SK-N-SH (cell line): ENCODE measurements around the gene GDPD4. TPM values are rescaled to one million over a fixed set of nuclear protein-coding genes. Genes with fewer than 3 reads are reported as not detected.

ENCODE experiments used
- CTCF ChIA-PET: fragments of 300-600, 350-600 bp; formaldehyde crosslinking; extraction: SDS; loops from one replicate; lab custom pipeline; 2021; lab: Yijun Ruan, JAX
- POLR2A ChIA-PET: fragments of 350-600 bp; sonication (Branson Sonifier 250); formaldehyde crosslinking; extraction: SDS; loops from one replicate; lab custom pipeline; 2020; ENCODE audit warnings: antibody characterized with exemption, inconsistent platforms; lab: Yijun Ruan, JAX
- DNase-seq: peaks from one replicate; pipeline ENCODE4 v3.0.0; 2012
- H2AFZ ChIP-seq: fragments of 200-600 bp; sonication (generic); 2 replicates; pipeline ENCODE4 v1.8.1; 2016; ENCODE audit warnings: antibody characterized with exemption, mild to moderate bottlenecking, low read depth
- H3F3A ChIP-seq: fragments of 200-600 bp; sonication (generic); replicated peaks from 2 replicates; pipeline ENCODE3; 2016; ENCODE audit warnings: antibody characterized with exemption, mild to moderate bottlenecking; ENCODE audit not compliant: insufficient read depth
- H3K27ac ChIP-seq, 2 experiments: fragments of 200-500 bp in 1 of 2; fragments of 200-600 bp in 1 of 2; sonication (Bioruptor generic) in 1 of 2; sonication (generic), shearing (Covaris generic) in 1 of 2; 2 replicates each; pipeline versions ENCODE4 v1.5.1 to v1.6.1; 2014 to 2016; ENCODE audit warnings: low read depth in 2 of 2, inconsistent platforms in 1 of 2, low read length in 1 of 2, mild to moderate bottlenecking in 1 of 2, mixed read lengths in 1 of 2
- H3K27me3 ChIP-seq: fragments of 200-600 bp; sonication (generic), shearing (Covaris generic); 2 replicates; pipeline ENCODE4 v1.6.1; 2016; ENCODE audit warnings: mixed run types; ENCODE audit not compliant: insufficient read depth
- H3K36me3 ChIP-seq, 2 experiments: fragments of 200-500 bp in 1 of 2; fragments of 200-600 bp in 1 of 2; sonication (Bioruptor generic) in 1 of 2; sonication (generic) in 1 of 2; replicated peaks in 1 of 2; 2 replicates each; pipeline versions ENCODE3 to v1.5.1; 2014 to 2016; ENCODE audit warnings: low read length in 1 of 2, mild to moderate bottlenecking in 1 of 2; ENCODE audit not compliant: insufficient read depth in 2 of 2, control insufficient read depth in 1 of 2
- H3K4me1 ChIP-seq, 2 experiments: fragments of 200-500 bp in 1 of 2; fragments of 200-600 bp in 1 of 2; sonication (Bioruptor generic) in 1 of 2; sonication (generic), shearing (Covaris generic) in 1 of 2; 2 replicates each; pipeline versions ENCODE4 v1.5.1 to v1.6.1; 2014 to 2016; ENCODE audit warnings: low read depth in 1 of 2, low read length in 1 of 2, mixed run types in 1 of 2; ENCODE audit not compliant: insufficient read depth in 2 of 2, control insufficient read depth in 1 of 2
- H3K4me2 ChIP-seq: fragments of 200-600 bp; sonication (generic), shearing (Covaris generic); 2 replicates; pipeline ENCODE4 v1.6.1; 2017; ENCODE audit warnings: mixed run types
- H3K4me3 ChIP-seq, 2 experiments: fragments of 200-500 bp in 1 of 2; fragments of 200-600 bp in 1 of 2; sonication (Bioruptor generic) in 1 of 2; sonication (generic), shearing (Covaris generic) in 1 of 2; 2 replicates each; pipeline versions ENCODE4 v1.5.1 to v1.8.1; 2014 to 2016; ENCODE audit warnings: low read depth in 2 of 2, inconsistent platforms in 1 of 2, low read length in 1 of 2, mild to moderate bottlenecking in 1 of 2, mixed read lengths in 1 of 2, moderate library complexity in 1 of 2
- H3K79me2 ChIP-seq: fragments of 200-600 bp; sonication (generic); 2 replicates; pipeline ENCODE4 v1.8.1; 2017; ENCODE audit warnings: mild to moderate bottlenecking; ENCODE audit not compliant: insufficient read depth
- H3K9ac ChIP-seq: fragments of 200-600 bp; sonication (generic); 2 replicates; pipeline ENCODE4 v1.6.1; 2017; ENCODE audit warnings: mixed run types
- H3K9me2 ChIP-seq: fragments of 200-600 bp; sonication (generic); 2 replicates; pipeline ENCODE4 v1.6.1; 2017; ENCODE audit warnings: mixed run types
- H3K9me3 ChIP-seq: fragments of 200-600 bp; sonication (generic); 2 replicates; pipeline ENCODE4 v1.6.1; 2017; ENCODE audit warnings: mixed run types, mild to moderate bottlenecking, moderate library complexity
- H4K20me1 ChIP-seq: fragments of 200-600 bp; sonication (generic); 2 replicates; pipeline ENCODE4 v1.6.1; 2017; ENCODE audit warnings: mild to moderate bottlenecking, mixed run types; ENCODE audit not compliant: insufficient read depth
- ELF1 ChIP-seq: IDR thresholded peaks from 2 replicates; pipeline ENCODE4 v1.4.0; 2012
- EP300 ChIP-seq, 2 experiments: IDR thresholded peaks; 2 replicates each; pipeline versions ENCODE4 v1.4.0 to v1.6.1; 2012; ENCODE audit warnings: borderline replicate concordance in 1 of 2, low read depth in 1 of 2, low read length in 1 of 2
- FOSL2 ChIP-seq: IDR thresholded peaks from 2 replicates; pipeline ENCODE4 v1.4.0; 2012; ENCODE audit warnings: low read depth, mild to moderate bottlenecking, moderate library complexity, borderline replicate concordance
- FOXJ3 ChIP-seq: sonication (generic); formaldehyde crosslinking; IDR thresholded peaks from 2 replicates; pipeline ENCODE4 v1.5.1; 2020; ENCODE audit warnings: mild to moderate bottlenecking, missing genetic modification reagents
- JUND ChIP-seq: IDR thresholded peaks from 2 replicates; pipeline ENCODE4 v1.4.0; 2012
- MAX ChIP-seq: IDR thresholded peaks from 2 replicates; pipeline ENCODE4 v1.4.0; 2012; ENCODE audit warnings: low read depth
- MEF2A ChIP-seq: IDR thresholded peaks from 2 replicates; pipeline ENCODE4 v1.4.0; 2012; ENCODE audit warnings: low read depth, borderline replicate concordance
- MXI1 ChIP-seq: IDR thresholded peaks from 2 replicates; pipeline ENCODE4 v1.6.1; 2012; ENCODE audit warnings: mild to moderate bottlenecking, low read depth, low read length, improper control_type of control experiment
- NFIC ChIP-seq: IDR thresholded peaks from 2 replicates; pipeline ENCODE4 v1.4.0; 2012; ENCODE audit warnings: borderline replicate concordance
- NRF1 ChIP-seq: IDR thresholded peaks from 2 replicates; pipeline ENCODE4 v1.6.1; 2012; ENCODE audit warnings: low read depth, mild to moderate bottlenecking, low read length
- PBX3 ChIP-seq: IDR thresholded peaks from 2 replicates; pipeline ENCODE4; 2012
- POLR2AphosphoS5 ChIP-seq: IDR thresholded peaks from 2 replicates; pipeline ENCODE4 v1.6.1; 2012; ENCODE audit warnings: low read depth, low read length
- REST ChIP-seq: IDR thresholded peaks from 2 replicates; pipeline ENCODE4 v1.6.1; 2012; ENCODE audit warnings: mild to moderate bottlenecking, low read depth, low read length, moderate library complexity
- RFX5 ChIP-seq: IDR thresholded peaks from 2 replicates; pipeline ENCODE4 v1.6.1; 2012; ENCODE audit warnings: mild to moderate bottlenecking, improper control_type of control experiment, low read length
- RXRA ChIP-seq: IDR thresholded peaks from 2 replicates; pipeline ENCODE4 v1.4.0; 2012; ENCODE audit warnings: low read depth, mild to moderate bottlenecking, borderline replicate concordance
- SIN3A ChIP-seq: IDR thresholded peaks from 2 replicates; pipeline ENCODE4 v1.6.1; 2012; ENCODE audit warnings: low read depth, mild to moderate bottlenecking, low read length, moderate library complexity, borderline replicate concordance
- TCF12 ChIP-seq: IDR thresholded peaks from 2 replicates; pipeline ENCODE4 v1.4.0; 2012
- USF1 ChIP-seq: IDR thresholded peaks from 2 replicates; pipeline ENCODE4 v1.4.0; 2012; ENCODE audit warnings: low read depth, borderline replicate concordance
- YY1 ChIP-seq: IDR thresholded peaks from 2 replicates; pipeline ENCODE4 v1.4.0; 2012; ENCODE audit warnings: low read depth, mild to moderate bottlenecking
- WGBS: methylation state at CpG from one replicate; pipeline ENCODE4 v1.1.6; 2017; ENCODE audit warnings: low lambda C conversion rate; 5-methylcytosine and 5-hydroxymethylcytosine counted together
- polyA plus RNA-seq, 3 experiments: library from polyadenylated mRNA; depleted of rRNA; stranded (reverse); fragments of >200 nt; gene quantifications; 2 replicates each; pipeline ENCODE4 v1.2.3, GENCODE V29; 2012

The GDPD4 gene
- polyA plus RNA-seq, 1 of the 3 experiments (the other 2 are of a cell fraction): not detected

- no peaks in the 10 kb centered on the region for H3K9me3 ChIP-seq
- H3K9ac ChIP-seq: no peak overlapping the region
- WGBS: 54% methylated on average over 5 of the region's 5 CpGs
- DNase-seq: no peak
- no peaks in the 10 kb centered on the region for H3K9me2 ChIP-seq
- H3K79me2 ChIP-seq: no peaks in the 10 kb centered on the region
- POLR2A ChIA-PET: no interaction called here
- H3F3A ChIP-seq: no peaks in the 10 kb centered on the region
- no peaks in the 10 kb centered on the region for H4K20me1 ChIP-seq
- no peaks in the 10 kb centered on the region for H3K27me3 ChIP-seq
- H3K27ac ChIP-seq: no peak overlapping the region
- H3K4me3 ChIP-seq: no peak overlapping the region
- H3K36me3 ChIP-seq: no peaks in the 10 kb centered on the region
- CTCF ChIA-PET: interaction anchor here (1.0 to 1.1 kb wide), 2 partner anchors 12 to 231 kb away, joined by 3 read pairs; no protein-coding TSS in a partner anchor
- no peak overlapping the region for H2AFZ ChIP-seq
- no peaks in the 10 kb centered on the region for H3K4me1 ChIP-seq
- no peak overlapping the region for H3K4me2 ChIP-seq
- TF ChIP-seq RFX5 (no peak), FOXJ3 (CRISPR knock-in tag) (no peak), SIN3A (no peak)
Observed at GRCh38 chr11:77316733-77317342, 15.4 kb upstream of the GDPD4 start.

- no peak overlapping the region for H2AFZ ChIP-seq
- H3K79me2 ChIP-seq: no peaks in the 10 kb centered on the region
- no peaks in the 10 kb centered on the region for H3F3A ChIP-seq
- no peaks in the 10 kb centered on the region for H3K27me3 ChIP-seq
- no peak overlapping the region for H3K4me3 ChIP-seq
- CTCF ChIA-PET: no interaction called here
- H4K20me1 ChIP-seq: no peaks in the 10 kb centered on the region
- DNase-seq: no peak
- no peak overlapping the region for H3K4me2 ChIP-seq
- no peaks in the 10 kb centered on the region for H3K4me1 ChIP-seq
- no peak overlapping the region for H3K27ac ChIP-seq
- no peak overlapping the region for H3K9ac ChIP-seq
- H3K9me2 ChIP-seq: no peaks in the 10 kb centered on the region
- no peaks in the 10 kb centered on the region for H3K36me3 ChIP-seq
- TF ChIP-seq POLR2AphosphoS5: no peak
- H3K9me3 ChIP-seq: no peaks in the 10 kb centered on the region
- POLR2A ChIA-PET: no interaction called here
Observed at GRCh38 chr11:77312107-77312506, 10.6 kb upstream of the GDPD4 start.

- ChIA-PET CTCF (no interaction called here), POLR2A (no interaction called here)
- H2AFZ ChIP-seq: no peak overlapping the region
- no peaks in the 10 kb centered on the region for H3K4me1 ChIP-seq
- no peak overlapping the region for H3K9ac ChIP-seq
- H3K4me2 ChIP-seq: no peak overlapping the region
- 89% methylated on average over 3 of the region's 3 CpGs for WGBS
- no peaks in the 10 kb centered on the region for H3K9me3 ChIP-seq
- H4K20me1 ChIP-seq: no peaks in the 10 kb centered on the region
- no peak for DNase-seq
- no peaks in the 10 kb centered on the region for H3K79me2 ChIP-seq
- no peak overlapping the region for H3K4me3 ChIP-seq
- no peaks in the 10 kb centered on the region for H3F3A ChIP-seq
- H3K27ac ChIP-seq: no peak overlapping the region
- no peaks in the 10 kb centered on the region for H3K36me3 ChIP-seq
- no peaks in the 10 kb centered on the region for H3K9me2 ChIP-seq
- H3K27me3 ChIP-seq: no peaks in the 10 kb centered on the region
- TF ChIP-seq TCF12: no peak
- TF ChIP-seq YY1: no peak
- no peak for TF ChIP-seq MEF2A
- TF ChIP-seq NRF1: no peak
- no peak for TF ChIP-seq RFX5
- TF ChIP-seq REST: no peak
- TF ChIP-seq JUND: no peak
- TF ChIP-seq ELF1: no peak
- TF ChIP-seq RXRA: no peak
- no peak for TF ChIP-seq EP300 (IDR thresholded peaks at IDR 0.05; ENCODE audit: borderline replicate concordance in 1 of 2, low read depth in 1 of 2, low read length in 1 of 2)
- no peak for TF ChIP-seq SIN3A
- TF ChIP-seq MXI1: no peak
- no peak for TF ChIP-seq USF1
- no peak for TF ChIP-seq NFIC
- TF ChIP-seq PBX3: no peak
- no peak for TF ChIP-seq FOSL2
- TF ChIP-seq MAX: no peak
Observed at GRCh38 chr11:77311701-77312100, 10.2 kb upstream of the GDPD4 start.
